ENCODE data around the gene PIGZ.

Gene PIGZ, protein sequence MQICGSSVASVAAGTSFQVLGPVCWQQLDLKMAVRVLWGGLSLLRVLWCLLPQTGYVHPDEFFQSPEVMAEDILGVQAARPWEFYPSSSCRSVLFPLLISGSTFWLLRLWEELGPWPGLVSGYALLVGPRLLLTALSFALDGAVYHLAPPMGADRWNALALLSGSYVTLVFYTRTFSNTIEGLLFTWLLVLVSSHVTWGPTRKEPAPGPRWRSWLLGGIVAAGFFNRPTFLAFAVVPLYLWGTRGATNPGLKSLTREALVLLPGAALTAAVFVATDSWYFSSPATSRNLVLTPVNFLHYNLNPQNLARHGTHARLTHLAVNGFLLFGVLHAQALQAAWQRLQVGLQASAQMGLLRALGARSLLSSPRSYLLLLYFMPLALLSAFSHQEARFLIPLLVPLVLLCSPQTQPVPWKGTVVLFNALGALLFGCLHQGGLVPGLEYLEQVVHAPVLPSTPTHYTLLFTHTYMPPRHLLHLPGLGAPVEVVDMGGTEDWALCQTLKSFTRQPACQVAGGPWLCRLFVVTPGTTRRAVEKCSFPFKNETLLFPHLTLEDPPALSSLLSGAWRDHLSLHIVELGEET

GRCh38 chr3:196968233-196969133 is at the start of gene PIGZ:
Gene PIGZ, minus strand, starts transcription at chr3:196968833. Its CDS starts 16,802 bp downstream, at chr3:196952031.
- no peak for DNase-seq

GRCh38 chr3:197017003-197017402 is 48.4 kb upstream of the PIGZ start:
- no peak for DNase-seq

DNA sequence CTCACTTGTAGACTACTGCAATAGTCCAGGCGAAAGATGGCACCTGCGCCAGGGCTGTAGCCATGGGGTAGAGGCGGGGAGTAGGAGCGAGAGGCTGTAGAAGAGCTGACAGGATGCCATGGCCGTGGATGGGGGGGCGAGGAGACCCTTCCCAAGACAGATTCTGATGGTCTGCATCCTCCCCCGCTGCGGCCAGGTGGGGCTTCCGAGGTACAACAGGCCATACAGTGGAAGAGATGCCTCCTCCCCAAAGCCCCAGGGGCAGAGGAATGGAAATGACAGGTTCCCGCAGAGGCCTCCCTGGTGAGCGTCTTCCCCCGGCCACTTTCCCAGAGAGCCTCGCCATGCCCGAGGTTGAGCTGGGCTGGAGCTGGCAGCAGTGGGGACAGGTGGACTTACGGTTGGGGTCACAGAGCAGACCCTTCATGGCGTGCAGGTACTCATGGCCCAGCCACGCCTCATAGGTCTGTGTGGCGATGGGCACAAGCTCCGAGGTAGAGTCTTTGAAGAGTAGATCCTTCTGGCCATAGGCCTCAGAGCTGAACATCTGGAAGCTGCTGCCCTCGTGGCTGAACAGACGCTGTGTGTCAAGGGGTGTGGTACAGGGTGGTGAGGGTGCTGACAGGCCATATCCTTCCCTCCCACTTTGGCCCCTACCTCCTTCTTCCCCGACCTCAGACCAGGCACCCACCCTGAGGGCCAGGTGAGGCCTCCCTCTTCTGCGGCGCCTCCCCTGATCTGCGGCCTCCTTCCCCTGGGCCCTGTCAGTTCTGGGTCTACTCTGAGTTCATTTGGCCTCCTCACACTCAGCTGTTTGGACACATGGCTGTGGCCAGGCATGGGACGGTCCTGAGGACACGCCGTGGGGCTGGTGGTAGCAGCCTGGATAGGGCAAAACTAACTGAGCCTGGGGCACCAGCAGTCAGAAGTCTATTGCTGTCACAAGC is 47.4 kb upstream of the PIGZ start:
- DNase-seq: no peak

- DNase-seq: no peak
Measured at GRCh38 chr3:197014942-197015575, 46.4 kb upstream of the PIGZ start.

DNA sequence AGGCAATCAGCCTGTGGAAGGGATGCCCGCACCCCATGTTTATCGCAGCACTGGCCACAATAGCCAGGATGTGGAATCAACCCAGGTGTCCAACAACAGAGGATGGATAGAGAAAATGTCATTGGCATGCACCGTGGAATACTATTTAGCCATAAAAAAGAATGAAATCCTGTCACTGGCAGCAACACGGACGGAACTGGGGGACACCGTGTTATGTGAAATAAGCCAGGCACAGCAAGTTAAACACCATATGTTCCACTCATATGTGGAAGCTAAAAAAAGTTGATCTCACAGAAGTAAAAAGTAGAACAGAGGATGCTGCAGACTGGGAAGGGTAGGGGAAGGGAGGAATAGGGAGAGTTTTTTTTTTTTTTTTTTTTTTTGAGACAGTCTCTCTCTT is 45.4 kb upstream of the PIGZ start:
- no peak for DNase-seq

DNA sequence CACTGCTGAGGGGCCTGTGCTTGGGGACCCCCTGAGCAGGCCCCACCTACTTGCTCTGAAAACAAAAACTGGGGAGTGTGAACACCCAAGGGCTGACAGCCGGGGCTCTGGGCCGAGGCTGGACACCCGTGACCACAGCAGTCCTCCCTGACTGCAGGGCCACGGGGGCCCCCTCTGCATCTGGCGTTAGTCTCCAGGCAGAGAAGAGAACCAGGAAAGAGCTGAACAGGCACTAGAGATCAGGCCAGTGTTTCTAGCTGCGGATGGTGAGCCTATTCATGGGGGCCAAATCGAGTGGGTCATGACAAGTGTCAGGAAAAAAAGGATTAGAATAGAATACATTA is 43.9 kb upstream of the PIGZ start:
- no peak for DNase-seq

- no peak for DNase-seq
Measured at GRCh38 chr3:197011780-197012539, 43.3 kb upstream of the PIGZ start.

- no peak for DNase-seq
Measured at GRCh38 chr3:197010556-197011351, 42.1 kb upstream of the PIGZ start.

DNA sequence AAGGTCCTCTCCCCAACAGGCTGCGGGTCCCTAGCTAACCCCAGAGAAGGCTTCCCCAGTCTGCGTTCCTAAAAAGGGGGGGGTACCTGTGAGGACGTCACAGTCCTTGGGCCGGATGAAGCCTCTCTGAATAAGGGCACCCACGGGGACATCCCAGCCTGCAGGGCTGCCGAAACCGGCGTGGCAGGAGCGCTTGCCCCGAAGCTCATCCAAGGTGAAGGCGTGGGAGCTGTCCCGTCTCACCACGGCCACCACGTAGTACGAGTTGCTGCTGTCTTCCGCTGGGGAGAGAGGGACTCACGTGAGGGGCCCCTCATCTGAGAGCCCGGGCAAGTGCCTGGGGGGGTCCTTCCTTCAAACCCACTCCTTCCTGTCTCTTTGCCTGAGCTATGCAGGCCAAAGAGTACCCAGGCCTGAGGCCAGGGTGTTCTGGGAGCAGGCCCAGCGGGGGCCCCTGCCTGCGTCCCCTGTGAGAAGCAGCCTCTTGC is 40.9 kb upstream of the PIGZ start:
- no peak for DNase-seq

GRCh38 chr3:197008436-197009209 is 40.0 kb upstream of the PIGZ start:
- DNase-seq: no peak

DNA sequence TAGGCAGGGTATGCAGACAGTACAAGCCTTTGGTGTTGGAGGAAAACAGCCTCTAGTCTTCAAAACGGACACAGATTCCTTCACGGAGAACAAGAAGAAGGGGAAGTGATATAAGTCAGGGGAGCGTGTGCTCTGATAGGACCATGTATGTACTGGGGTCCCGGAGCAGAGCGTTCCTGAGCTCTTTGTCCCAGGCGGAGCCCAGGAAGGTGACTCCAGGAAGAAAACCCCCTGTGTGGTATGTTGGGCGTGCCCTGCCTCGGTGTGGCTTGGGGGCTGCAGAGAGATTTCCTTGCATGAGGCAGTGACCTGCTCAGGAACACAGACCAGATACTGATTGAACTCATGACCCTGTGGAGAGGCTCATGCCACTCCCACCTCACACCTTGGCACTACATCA is 39.3 kb upstream of the PIGZ start:
- DNase-seq: no peak

- no peak for DNase-seq
Measured at GRCh38 chr3:197007296-197007940, 38.8 kb upstream of the PIGZ start.

- DNase-seq: no peak
Measured at GRCh38 chr3:197006860-197007259, 38.2 kb upstream of the PIGZ start.

GRCh38 chr3:197006446-197006845 is 37.8 kb upstream of the PIGZ start:
- DNase-seq: no peak

- no peak for DNase-seq
Measured at GRCh38 chr3:197003461-197004385, 35.1 kb upstream of the PIGZ start.

DNA sequence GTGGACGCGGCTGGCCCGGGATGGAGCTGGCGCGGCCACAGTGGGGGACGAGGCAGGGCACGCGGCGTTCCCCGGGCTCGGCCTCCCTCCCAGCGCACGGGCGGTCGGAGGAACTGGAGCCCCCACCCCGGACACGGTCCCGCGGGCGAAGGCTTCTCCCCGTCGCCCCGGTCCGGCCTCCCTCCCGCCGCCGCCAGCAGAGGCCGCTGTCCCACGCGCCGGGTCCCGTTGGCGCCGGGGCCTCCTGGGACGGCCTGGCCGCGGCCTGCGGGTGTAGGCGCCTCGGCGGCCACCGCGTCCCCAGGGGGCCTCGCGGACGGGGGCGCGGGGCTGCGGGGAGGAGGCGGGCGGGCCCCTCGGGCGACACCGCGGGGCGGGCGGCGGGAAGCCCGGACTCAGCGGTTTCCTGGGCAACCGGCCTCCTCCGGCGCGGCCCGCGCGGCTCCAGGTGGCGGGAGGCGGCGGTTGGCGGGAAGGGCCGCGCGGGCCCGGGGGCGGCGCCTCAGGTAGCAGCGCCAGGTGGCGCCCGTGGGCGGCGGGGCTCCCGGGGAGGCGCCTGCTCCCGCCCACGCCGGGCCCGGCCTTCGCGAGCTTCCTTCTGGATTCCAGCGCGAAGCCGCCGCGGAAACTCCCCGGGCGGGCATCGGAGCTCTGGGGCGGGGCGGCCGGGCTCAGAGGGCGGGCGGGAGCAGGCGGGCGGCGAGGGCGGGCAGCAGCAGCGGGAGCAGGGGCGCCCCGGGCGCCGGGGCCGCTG is 34.2 kb upstream of the PIGZ start:
- peak; percentile 53 for DNase-seq
